Astrocyte of the spinal cord (primary cell): ENCODE results near the gene THRSP.

Experiments used
- DNase-seq: peaks from one replicate; pipeline ENCODE4 v3.0.0; 2011; ENCODE audit warnings: low read depth, low spot score
- H3K4me3 ChIP-seq: 2 replicates; pipeline ENCODE4 v1.5.1; 2011; ENCODE audit warnings: low read depth, mild to moderate bottlenecking, low read length, moderate library complexity
- in situ Hi-C: cut with HindIII; loops from 2 replicates; pipeline ENCODE4 v1.10.0; 2017; ENCODE audit warnings: low sequenced_read_pairs
- TF ChIP-seq, protein P1 (sequence below): IDR thresholded peaks from 2 replicates; pipeline ENCODE4 v1.5.1; 2012; ENCODE audit warnings: low read depth, mild to moderate bottlenecking, low read length, inconsistent platforms

Gene THRSP

GRCh38 chr11:78061088-78061920, 2.4 kb upstream of the THRSP start:
- DNase-seq: no peak
- TF ChIP-seq, protein P1, sequence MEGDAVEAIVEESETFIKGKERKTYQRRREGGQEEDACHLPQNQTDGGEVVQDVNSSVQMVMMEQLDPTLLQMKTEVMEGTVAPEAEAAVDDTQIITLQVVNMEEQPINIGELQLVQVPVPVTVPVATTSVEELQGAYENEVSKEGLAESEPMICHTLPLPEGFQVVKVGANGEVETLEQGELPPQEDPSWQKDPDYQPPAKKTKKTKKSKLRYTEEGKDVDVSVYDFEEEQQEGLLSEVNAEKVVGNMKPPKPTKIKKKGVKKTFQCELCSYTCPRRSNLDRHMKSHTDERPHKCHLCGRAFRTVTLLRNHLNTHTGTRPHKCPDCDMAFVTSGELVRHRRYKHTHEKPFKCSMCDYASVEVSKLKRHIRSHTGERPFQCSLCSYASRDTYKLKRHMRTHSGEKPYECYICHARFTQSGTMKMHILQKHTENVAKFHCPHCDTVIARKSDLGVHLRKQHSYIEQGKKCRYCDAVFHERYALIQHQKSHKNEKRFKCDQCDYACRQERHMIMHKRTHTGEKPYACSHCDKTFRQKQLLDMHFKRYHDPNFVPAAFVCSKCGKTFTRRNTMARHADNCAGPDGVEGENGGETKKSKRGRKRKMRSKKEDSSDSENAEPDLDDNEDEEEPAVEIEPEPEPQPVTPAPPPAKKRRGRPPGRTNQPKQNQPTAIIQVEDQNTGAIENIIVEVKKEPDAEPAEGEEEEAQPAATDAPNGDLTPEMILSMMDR: no peak
- no peak overlapping the region for H3K4me3 ChIP-seq
- in situ Hi-C loops: no loop called here

DNA sequence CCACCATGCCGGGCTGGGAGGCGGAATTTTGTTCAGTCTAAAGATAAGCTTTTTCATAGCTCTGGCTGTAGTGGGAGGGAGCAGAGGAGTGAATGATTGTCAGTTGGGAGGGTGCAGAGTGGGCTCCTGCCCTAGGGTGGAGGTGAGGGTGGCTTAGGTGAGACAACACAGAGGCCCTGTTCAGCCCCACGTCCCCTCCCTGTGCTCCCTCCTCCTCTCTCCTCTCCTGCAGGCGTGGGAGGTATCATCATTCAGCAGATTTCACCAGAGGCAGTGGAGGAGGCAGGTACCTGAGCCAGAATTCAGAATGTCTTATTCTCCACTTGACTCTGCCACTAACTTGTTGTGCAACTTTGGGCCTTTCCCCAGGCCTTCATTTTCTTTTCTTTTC, 1.7 kb upstream of the THRSP start:
- in situ Hi-C loops: no loop called here
- TF ChIP-seq, protein P1: no peak

DNA sequence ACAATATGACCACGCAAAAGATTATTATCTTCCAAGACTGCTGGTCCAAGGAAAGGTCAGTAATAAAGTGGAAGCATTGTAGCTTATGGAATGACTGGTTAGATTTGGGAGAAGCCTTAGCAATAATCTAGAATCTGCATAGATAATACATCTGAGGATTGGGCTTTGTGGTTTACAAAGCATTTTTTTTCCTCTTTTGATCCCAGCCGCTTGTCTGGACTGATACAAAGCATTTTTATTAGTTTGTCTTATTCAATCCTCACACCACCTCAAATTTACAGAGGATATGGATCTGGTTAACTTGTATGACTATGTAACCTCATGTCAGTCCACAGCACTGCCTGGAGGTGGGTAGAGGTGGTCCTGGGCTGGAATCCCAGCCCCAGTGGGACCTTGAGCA, 990 bp upstream of the THRSP start:
- TF ChIP-seq, protein P1: no peak
- DNase-seq: no peak
- in situ Hi-C loops: no loop called here
- no peak overlapping the region for H3K4me3 ChIP-seq

More for the DNA sequence above, 1.7 kb upstream of the THRSP start:
- DNase-seq: no peak
- H3K4me3 ChIP-seq: no peak overlapping the region

- TF ChIP-seq, protein P1: no peak
- no peak overlapping the region for H3K4me3 ChIP-seq
- in situ Hi-C loops: no loop called here
- DNase-seq: no peak
These were observed 1.5 kb downstream of the THRSP start for GRCh38 chr11:78065203-78065602.

GRCh38 chr11:78066471-78066870, 2.8 kb downstream of the THRSP start:
- TF ChIP-seq, protein P1: no peak
- no peak overlapping the region for H3K4me3 ChIP-seq
- in situ Hi-C loops: no loop called here
- DNase-seq: no peak

- H3K4me3 ChIP-seq: no peak overlapping the region
- DNase-seq: no peak
- in situ Hi-C loops: no loop called here
- TF ChIP-seq, protein P1: no peak
These were observed 4.0 kb downstream of the THRSP start for GRCh38 chr11:78067704-78068103.
